Measurements from ENCODE around the gene CLDN5. TPM values are rescaled to one million over a fixed set of nuclear protein-coding genes. Genes with fewer than 3 reads are reported as not detected.

Gene CLDN5
- total and polyA plus RNA-seq, 2 donors (not counting 1 experiment from before 2014, with no cell fraction given), result not detected

DNA sequence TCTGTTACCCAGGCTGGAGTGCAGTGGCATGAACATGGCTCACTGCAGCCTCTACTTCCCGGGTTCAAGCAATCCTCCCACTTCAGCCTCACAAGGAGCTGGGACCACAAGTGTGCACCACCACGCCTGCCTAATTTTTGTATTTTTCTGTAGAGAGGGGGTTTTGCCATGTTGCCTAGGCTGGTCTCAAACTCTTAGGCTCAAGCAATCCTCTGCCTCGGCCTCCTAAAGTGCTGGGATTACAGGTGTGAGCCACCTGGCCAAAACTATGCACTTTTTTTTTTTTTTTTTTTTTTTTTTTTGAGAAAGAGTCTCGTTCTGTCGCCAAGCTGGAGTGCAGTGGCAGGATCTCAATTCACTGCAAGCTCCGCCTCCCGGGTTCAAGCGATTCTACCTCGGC lies 12.4 kb upstream of the CLDN5 start:
- Histone ChIP-seq H3K27me3 (replicated peaks in 1 of 4; ENCODE audit: control extremely low read depth in 1 of 4, control insufficient read depth in 3 of 4, insufficient read depth in 4 of 4, low read length in 3 of 4) (no peaks in the 10 kb centered on the region), H3K79me2 (ENCODE audit: control insufficient read depth, insufficient read depth, low read length) (no peaks in the 10 kb centered on the region), H3K27ac (ENCODE audit: low read length in 2 of 2) (no peak overlapping the region), H3K9ac (ENCODE audit: low read length) (no peak overlapping the region), H3K4me3 (ENCODE audit: control extremely low read depth in 1 of 5, extremely low read depth in 1 of 5, insufficient read depth in 1 of 5, low read depth in 2 of 5, low read length in 4 of 5) (no peak overlapping the region), H2AFZ (ENCODE audit: insufficient read depth, low read depth, low read length, poor library complexity, severe bottlenecking) (no peak overlapping the region), H4K20me1 (ENCODE audit: control insufficient read depth, insufficient read depth, low read length, poor library complexity, severe bottlenecking) (no peaks in the 10 kb centered on the region), H3K4me2 (replicated peaks; ENCODE audit: low read depth, low read length, poor library complexity, severe bottlenecking) (no peak overlapping the region), H3K9me3 (ENCODE audit: control extremely low read depth in 1 of 3, control insufficient read depth in 2 of 3, insufficient read depth in 1 of 3, low read length in 2 of 3) (no peaks in the 10 kb centered on the region), H3K4me1 (ENCODE audit: control insufficient read depth in 2 of 2, insufficient read depth in 2 of 2, low read length in 2 of 2) (no peaks in the 10 kb centered on the region), H3K36me3 (replicated peaks in 1 of 2; ENCODE audit: control extremely low read depth in 1 of 2, control insufficient read depth in 1 of 2, extremely low read depth in 1 of 2, insufficient read depth in 2 of 2, low read length in 1 of 2) (no peaks in the 10 kb centered on the region)
- Mint-ChIP-seq H3K4me3 (no peak overlapping the region), H3K4me1 (no peaks in the 10 kb centered on the region), H3K9me3 (ENCODE audit: insufficient read depth) (no peaks in the 10 kb centered on the region), H3K27me3 (peaks cover 26% of the 10 kb centered on the region), H3K27ac (no peak overlapping the region)
- CTCF ChIA-PET, result no interaction called here
- ATAC-seq (ENCODE audit: low read depth) (no peak), DNase-seq (no peak)
- WGBS (ENCODE audit: insufficient coverage), result 98% methylated on average over 6 of the region's 9 CpGs
- TF ChIP-seq CTCF (IDR thresholded peaks at IDR 0.05), result no peak
- TF ChIP-seq EZH2 (IDR thresholded peaks at IDR 0.05; ENCODE audit: borderline replicate concordance, insufficient read depth, low read depth, low read length, poor library complexity, severe bottlenecking), result no peak
- POLR2A ChIA-PET, result no interaction called here
- intact Hi-C loops (cut with micrococcal nuclease), result no loop called here

DNA sequence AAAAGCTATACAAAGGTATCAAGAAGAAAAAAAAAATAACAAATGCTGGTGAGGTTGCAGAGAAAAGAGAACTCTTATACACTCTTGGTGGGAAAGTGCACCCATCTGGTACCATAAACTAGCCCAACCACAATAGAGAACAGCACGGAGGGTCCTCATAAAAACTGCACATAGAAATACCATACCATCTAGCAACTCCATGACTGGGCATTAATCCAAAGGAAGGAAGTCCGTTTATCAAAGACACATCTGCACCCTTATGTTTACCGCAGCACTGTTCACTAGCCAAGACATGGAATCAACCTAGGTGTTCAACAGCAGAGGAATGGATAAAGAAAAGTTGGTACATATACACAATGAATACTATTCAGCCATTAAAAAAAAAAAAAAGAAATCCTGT lies 10.8 kb upstream of the CLDN5 start:
- DNase-seq (no peak), ATAC-seq (ENCODE audit: low read depth) (no peak)
- Histone ChIP-seq H3K27me3 (replicated peaks in 1 of 4; ENCODE audit: control extremely low read depth in 1 of 4, control insufficient read depth in 3 of 4, insufficient read depth in 4 of 4, low read length in 3 of 4) (peaks cover 0 to 4% (median 0%) of the 10 kb centered on the region in 4 experiments), H2AFZ (ENCODE audit: insufficient read depth, low read depth, low read length, poor library complexity, severe bottlenecking) (no peak overlapping the region), H3K4me1 (ENCODE audit: control insufficient read depth in 2 of 2, insufficient read depth in 2 of 2, low read length in 2 of 2) (no peaks in the 10 kb centered on the region), H3K9me3 (ENCODE audit: control extremely low read depth in 1 of 3, control insufficient read depth in 2 of 3, insufficient read depth in 1 of 3, low read length in 2 of 3) (no peaks in the 10 kb centered on the region), H3K4me2 (replicated peaks; ENCODE audit: low read depth, low read length, poor library complexity, severe bottlenecking) (no peak overlapping the region), H3K27ac (ENCODE audit: low read length in 2 of 2) (no peak overlapping the region), H4K20me1 (ENCODE audit: control insufficient read depth, insufficient read depth, low read length, poor library complexity, severe bottlenecking) (no peaks in the 10 kb centered on the region), H3K36me3 (replicated peaks in 1 of 2; ENCODE audit: control extremely low read depth in 1 of 2, control insufficient read depth in 1 of 2, extremely low read depth in 1 of 2, insufficient read depth in 2 of 2, low read length in 1 of 2) (no peaks in the 10 kb centered on the region), H3K9ac (ENCODE audit: low read length) (no peak overlapping the region), H3K79me2 (ENCODE audit: control insufficient read depth, insufficient read depth, low read length) (no peaks in the 10 kb centered on the region), H3K4me3 (ENCODE audit: control extremely low read depth in 1 of 5, extremely low read depth in 1 of 5, insufficient read depth in 1 of 5, low read depth in 2 of 5, low read length in 4 of 5) (no peak overlapping the region)
- 0% methylated on average over 1 of the region's 3 CpGs for WGBS (ENCODE audit: insufficient coverage)
- POLR2A ChIA-PET, result no interaction called here
- CTCF ChIA-PET, result no interaction called here
- intact Hi-C loops (cut with micrococcal nuclease), result no loop called here
- no peaks in the 10 kb centered on the region for H3K9me3 Mint-ChIP-seq (ENCODE audit: insufficient read depth)
- H3K4me3 Mint-ChIP-seq, result no peak overlapping the region
- peaks cover 22% of the 10 kb centered on the region for H3K27me3 Mint-ChIP-seq
- no peaks in the 10 kb centered on the region for H3K4me1 Mint-ChIP-seq
- no peak overlapping the region for H3K27ac Mint-ChIP-seq
- TF ChIP-seq EZH2 (IDR thresholded peaks at IDR 0.05; ENCODE audit: borderline replicate concordance, insufficient read depth, low read depth, low read length, poor library complexity, severe bottlenecking), result no peak
- no peak for TF ChIP-seq CTCF (IDR thresholded peaks at IDR 0.05)
